Islet precursor cell (in vitro differentiated cells): ENCODE measurements around the gene RAPGEF4.
"Not testable (repeated sequence)": the region's sequence is repeated elsewhere in the genome, so short reads cannot be mapped to it uniquely, and the experiment has no call there.

Source experiments
- DNase-seq: peaks from one replicate; pipeline ENCODE4 v3.0.0-alpha.2; 2018

Gene RAPGEF4

GRCh38 chr2:172782506-172783164, 47.0 kb downstream of the RAPGEF4 start:
- no peak for DNase-seq

GRCh38 chr2:172783165-172783898, 47.7 kb downstream of the RAPGEF4 start:
- DNase-seq, result peak; percentile 99

DNA sequence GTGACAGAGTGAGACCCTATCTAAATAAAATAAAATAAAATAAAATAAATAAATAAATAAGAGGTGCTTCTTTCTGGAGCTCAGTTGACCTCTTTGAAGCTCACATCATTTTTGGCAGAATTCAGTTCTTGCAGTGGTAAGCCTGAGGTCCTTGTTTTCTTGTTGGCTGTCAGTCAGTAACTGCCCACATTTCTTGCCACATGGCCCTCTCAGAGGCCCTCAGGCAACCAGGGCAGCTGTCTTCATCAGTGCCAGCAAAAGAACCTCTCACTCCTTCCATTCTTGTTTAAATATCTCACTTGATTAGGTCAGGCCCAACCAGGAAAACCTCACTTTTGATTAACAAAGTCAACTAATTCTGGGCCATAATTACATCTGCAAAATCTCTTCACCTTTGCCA, 53.2 kb downstream of the RAPGEF4 start:
- no peak for DNase-seq

- DNase-seq, result no peak
Observed at GRCh38 chr2:172790404-172790803, 54.8 kb downstream of the RAPGEF4 start.

- DNase-seq, result no peak
Observed at GRCh38 chr2:172791953-172792352, 56.3 kb downstream of the RAPGEF4 start.

- no peak for DNase-seq
Observed at GRCh38 chr2:172792711-172793110, 57.1 kb downstream of the RAPGEF4 start.

- DNase-seq, result not testable (repeated sequence)
Observed at GRCh38 chr2:172803308-172803707, 67.7 kb downstream of the RAPGEF4 start.

- DNase-seq, result no peak
Observed at GRCh38 chr2:172804423-172804822, 68.8 kb downstream of the RAPGEF4 start.

DNA sequence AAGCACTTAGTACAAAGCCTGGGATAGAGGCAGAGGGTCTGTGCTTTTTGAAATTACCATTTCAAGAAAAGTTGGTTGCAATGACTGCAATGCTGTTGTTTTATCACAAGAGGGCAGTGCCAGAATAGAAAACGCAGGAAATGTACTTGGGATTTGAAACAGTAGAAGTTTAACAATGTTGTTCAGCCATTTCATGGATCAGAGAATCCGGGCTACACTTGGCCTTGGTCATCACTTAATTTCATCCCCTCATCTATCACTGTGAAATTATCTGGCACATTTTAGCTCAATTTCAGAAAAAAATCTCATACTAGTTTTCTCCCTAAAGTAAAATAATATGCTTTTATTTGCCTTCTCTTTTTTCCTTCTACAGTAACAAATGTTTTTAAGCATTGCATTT, 70.8 kb downstream of the RAPGEF4 start:
- DNase-seq, result no peak

DNA sequence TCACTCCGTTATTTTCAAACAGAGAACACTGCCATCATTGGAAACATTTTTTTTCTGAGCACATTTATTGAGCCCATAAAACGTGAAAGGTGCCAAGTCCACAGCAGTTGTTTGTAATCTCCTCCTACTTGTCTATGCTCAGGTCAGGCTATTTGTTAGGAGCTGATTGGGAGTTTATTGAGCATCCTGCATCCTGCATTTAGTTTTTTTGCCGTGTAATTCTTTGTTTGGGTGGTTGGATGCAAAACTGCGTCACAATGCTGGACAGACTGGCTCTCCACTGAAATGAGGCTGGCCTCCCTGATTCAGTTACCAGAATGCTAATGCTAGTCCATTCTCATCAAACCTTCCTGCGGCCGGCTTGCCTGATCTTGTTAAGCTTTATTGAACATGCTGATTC, 71.4 kb downstream of the RAPGEF4 start:
- DNase-seq, result no peak

- no peak for DNase-seq
Observed at GRCh38 chr2:172808156-172808555, 72.5 kb downstream of the RAPGEF4 start.

DNA sequence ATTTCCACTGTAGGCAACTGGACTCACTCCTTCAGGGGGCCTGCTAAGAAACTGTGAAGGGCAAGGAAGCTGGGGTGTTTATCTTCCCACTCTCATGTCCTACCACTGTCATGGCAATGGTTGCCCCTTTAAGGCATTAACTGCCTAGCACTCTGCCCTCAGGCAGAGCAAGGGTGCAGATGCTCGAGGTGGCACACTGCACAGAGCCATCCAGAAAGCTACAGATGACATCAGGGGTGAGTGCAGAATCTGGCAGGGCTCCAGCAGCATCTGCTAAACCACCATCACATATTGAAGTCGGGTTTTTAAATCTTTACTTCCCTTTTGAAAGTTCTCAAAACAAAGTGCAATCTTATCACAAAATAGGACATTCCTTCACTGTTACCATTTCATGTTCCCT, 75.4 kb downstream of the RAPGEF4 start:
- no peak for DNase-seq

DNA sequence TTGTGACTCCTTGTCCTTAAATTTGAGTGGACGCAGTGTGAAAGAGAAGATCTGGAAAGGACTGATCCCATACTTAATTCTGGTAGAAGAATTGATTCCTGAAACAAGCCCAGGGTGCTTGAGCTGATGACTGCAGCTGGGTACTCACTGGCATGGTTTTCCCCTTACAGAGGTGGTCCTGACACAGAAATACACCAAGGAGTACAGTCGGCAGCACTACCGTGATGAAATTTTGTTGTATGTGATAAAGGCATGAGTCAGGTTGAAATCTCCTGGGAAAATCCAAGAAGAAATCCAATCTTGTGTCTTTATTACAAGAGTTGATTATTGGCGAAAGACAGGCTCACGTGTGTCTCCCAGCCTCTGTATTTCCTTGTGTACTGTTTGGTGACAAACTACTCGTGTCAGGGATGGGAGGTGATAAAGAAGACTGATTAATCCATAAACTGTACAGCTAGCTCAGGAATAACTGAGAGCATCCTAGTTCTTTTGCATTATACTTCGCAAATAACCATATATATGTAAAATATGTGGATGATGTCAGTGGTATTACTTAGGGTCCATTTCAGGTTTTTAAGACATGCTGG, 76.6 kb downstream of the RAPGEF4 start:
- DNase-seq, result no peak

DNA sequence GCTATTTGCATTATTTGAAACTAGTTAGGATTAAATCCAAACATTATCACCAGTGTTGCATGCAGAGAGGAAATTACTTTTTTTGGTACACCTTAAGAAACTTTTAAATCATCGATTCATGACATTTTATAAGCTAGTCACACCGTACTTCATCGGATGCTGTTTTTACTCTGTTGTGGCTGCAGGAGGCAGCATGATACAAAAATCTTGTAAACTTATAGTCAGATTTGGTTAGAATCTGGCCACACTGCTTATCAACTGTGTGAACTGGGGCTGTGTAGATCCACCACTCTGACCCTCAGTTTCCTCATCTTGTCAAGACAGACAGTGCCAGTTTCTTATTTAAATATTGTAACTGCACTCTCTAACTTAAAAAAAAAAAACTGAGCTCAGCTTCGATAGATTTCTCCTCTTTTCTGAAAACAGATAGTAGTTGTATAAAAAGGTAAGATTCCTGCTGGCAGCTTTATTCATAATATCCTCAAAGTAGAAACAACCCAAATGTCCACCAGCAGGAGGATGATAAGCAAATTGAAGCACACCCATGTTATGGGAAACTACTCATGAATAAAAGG, 77.8 kb downstream of the RAPGEF4 start:
- no peak for DNase-seq

DNA sequence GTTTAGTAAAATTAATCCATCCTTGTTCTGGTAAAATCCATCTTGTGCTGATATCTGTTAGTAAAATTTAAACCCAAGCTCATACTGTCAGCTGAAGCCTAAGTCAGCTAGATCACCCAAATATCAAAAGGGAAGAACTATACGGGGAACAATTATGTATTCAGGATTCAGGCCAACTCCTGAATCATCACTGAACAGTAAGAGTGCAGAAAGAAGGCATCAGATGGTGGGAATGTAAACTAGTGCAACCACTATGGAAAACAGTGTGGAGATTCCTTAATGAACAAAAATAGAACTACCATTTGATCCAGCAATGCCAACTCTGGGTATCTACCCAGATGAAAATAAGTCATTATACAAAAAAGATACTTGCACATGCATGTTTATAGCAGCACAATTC, 81.8 kb downstream of the RAPGEF4 start:
- DNase-seq, result no peak

- DNase-seq, result no peak
Observed at GRCh38 chr2:172819943-172820342, 84.3 kb downstream of the RAPGEF4 start.

DNA sequence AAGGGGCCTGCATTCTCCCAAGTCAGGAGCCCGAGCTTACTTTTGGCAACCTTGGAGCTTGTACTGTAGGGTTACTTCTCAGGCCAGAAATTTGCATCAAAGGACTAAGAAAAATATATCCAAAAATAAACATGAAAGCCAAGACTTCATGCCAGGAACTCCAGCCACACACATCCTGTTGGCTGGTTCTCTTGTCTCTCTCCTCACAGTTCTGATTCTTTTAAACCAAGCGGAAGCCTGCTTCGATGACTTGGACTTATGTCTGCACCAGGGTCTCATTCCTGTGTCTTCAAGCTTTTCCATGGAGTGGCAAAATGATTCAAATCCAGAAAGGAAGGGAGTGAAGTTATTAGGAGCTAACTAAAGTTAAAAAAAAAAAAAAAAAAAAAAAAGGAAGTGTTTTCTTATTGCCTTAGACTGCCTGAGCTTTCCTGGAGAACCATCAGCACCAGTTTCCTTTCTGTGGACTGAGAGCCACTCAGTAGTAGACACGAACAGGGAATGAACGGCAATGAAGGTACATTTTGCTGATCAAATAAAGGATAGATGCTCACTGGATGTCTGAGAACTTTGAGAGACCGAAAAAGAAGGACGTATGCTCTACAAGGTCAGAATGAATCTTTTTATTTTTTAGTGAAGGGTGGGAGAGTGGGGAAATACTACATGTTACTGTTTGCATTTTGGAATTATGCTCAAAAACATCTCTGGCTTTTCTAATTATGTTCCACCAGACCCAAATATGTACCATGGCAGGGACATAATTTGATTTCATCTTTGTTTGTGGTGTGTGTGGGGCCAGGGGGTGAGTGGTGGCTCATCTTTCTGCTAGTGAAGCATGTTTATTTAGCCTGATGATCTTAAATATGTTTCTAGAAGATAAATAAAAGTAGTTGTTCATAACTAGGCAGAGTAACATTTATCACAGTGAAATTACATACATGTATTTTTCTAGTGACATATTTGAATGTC, 86.0 kb downstream of the RAPGEF4 start:
- DNase-seq, result no peak

- DNase-seq, result no peak
Observed at GRCh38 chr2:172822585-172822984, 86.9 kb downstream of the RAPGEF4 start.

GRCh38 chr2:172823261-172823850, 87.7 kb downstream of the RAPGEF4 start:
- peak; percentile 90 for DNase-seq

DNA sequence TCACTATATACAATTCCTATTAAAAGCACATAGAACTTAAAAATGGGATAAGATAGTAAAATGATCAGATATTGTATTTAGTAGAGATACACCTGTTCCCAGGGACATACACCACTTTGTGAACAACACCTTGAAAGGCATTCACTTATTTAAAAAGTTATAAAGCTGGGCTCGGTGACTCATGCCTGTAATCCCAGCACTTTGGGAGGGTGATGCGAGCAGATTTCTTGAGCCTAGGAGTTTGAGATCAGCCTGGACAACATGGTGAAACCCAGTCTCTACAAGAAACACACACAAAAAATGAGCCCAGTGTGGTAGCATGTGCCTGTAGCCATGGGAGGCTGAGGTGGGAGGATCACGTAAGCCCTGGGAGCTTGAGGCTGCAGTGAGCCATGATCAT, 90.9 kb downstream of the RAPGEF4 start:
- DNase-seq, result no peak

DNA sequence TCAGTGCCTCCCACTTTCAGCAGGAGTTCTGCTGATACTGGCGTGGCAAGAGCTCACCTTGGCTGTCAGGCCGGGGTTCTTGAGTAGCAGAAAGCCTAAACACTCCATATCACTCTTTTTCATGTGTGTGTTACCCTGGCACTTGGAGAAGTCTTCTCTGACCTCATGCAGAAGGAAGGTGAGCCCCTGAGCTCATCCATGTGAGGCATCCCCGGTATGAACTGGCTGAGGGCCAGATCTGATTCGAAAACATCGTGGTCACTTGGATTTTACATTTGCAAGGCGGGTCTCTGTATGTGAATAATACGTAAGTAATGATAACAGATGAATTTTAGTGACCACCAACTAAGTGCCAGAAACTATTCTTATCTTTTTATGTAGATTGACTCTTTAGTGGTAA, 93.6 kb downstream of the RAPGEF4 start:
- no peak for DNase-seq

DNA sequence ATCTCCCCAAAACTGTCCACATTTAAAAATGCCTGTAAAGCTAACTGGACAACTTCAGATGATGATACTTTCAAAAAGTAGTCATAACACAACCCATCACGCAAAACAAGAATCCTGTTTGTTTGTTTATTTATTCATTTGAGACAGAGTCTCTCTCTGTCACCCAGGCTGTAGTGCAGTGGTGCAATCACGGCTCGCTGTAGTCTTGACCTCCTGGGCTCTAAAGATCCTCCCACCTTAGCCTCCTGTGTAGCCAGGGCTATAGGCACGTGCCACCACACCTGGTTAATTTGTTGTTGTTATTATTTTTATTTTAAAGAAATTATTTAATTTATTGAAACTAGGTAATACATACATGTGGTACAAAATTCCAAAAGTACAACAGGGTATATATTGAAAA, 94.8 kb downstream of the RAPGEF4 start:
- DNase-seq, result no peak
